ENCODE results near the gene CD274. TPM values are rescaled to one million over a fixed set of nuclear protein-coding genes. Genes with fewer than 3 reads are reported as not detected.

The CD274 gene
- total and polyA plus RNA-seq, 2 experiments from 2014 or later, result not detected

- TF ChIP-seq REST (IDR thresholded peaks at IDR 0.05; ENCODE audit: unreplicated experiment), result no peak
- no peak for TF ChIP-seq EZH2 (IDR thresholded peaks at IDR 0.05; ENCODE audit: low read depth, unreplicated experiment)
These were observed 18.5 kb downstream of the CD274 start (continued) for GRCh38 chr9:5468850-5469249.

- TF ChIP-seq EZH2phosphoT487 (IDR thresholded peaks at IDR 0.05; ENCODE audit: unreplicated experiment) (no peak), CTCF (conservative IDR thresholded peaks at IDR 0.05; ENCODE audit: low read depth in 2 of 2) (0 out of 4 replicates have a peak, but pooled peaks of 1 of the 2 experiments have one; percentile 5)
- Histone ChIP-seq H3K79me2 (replicated peaks; ENCODE audit: insufficient read depth) (no peaks in the 10 kb centered on the region), H3K27me3 (ENCODE audit: insufficient read depth) (no peaks in the 10 kb centered on the region), H3K4me1 (ENCODE audit: insufficient read depth) (no peaks in the 10 kb centered on the region), H3K36me3 (ENCODE audit: insufficient read depth) (no peaks in the 10 kb centered on the region), H3K4me3 (no peak overlapping the region), H2AFZ (no peak overlapping the region), H3K27ac (ENCODE audit: low read depth) (no peak overlapping the region), H4K20me1 (replicated peaks; ENCODE audit: insufficient read depth) (no peaks in the 10 kb centered on the region), H3F3A (replicated peaks; ENCODE audit: low read depth) (no peaks in the 10 kb centered on the region), H3K9me2 (ENCODE audit: insufficient read depth) (no peaks in the 10 kb centered on the region), H3K4me2 (no peak overlapping the region)
- Mint-ChIP-seq H3K36me3 (ENCODE audit: low read depth) (no peaks in the 10 kb centered on the region; the same call in 2 of the 3 replicates), H3K9me3 (no peaks in the 10 kb centered on the region; the same call in 2 of the 3 replicates), H3K27me3 (ENCODE audit: insufficient read depth, low read depth, poor library complexity) (no peaks in the 10 kb centered on the region), H3K4me3 (no peak overlapping the region), H3K4me1 (no peaks in the 10 kb centered on the region; the same call in 2 of the 3 replicates), H3K27ac (no peak overlapping the region)
- DNase-seq (ENCODE audit: low spot score) (no peak), ATAC-seq (no peak)
These were observed 19.8 kb downstream of the CD274 start for GRCh38 chr9:5470122-5470521.

- Mint-ChIP-seq H3K4me3 (no peak overlapping the region), H3K36me3 (ENCODE audit: low read depth) (no peaks in the 10 kb centered on the region; the same call in 2 of the 3 replicates), H3K27me3 (ENCODE audit: insufficient read depth, low read depth, poor library complexity) (peaks cover 2% of the 10 kb centered on the region), H3K4me1 (no peaks in the 10 kb centered on the region; the same call in 2 of the 3 replicates), H3K9me3 (no peaks in the 10 kb centered on the region; the same call in 2 of the 3 replicates), H3K27ac (no peak overlapping the region)
- no peak for DNase-seq (ENCODE audit: low spot score)
- Histone ChIP-seq H3K27me3 (ENCODE audit: insufficient read depth) (no peaks in the 10 kb centered on the region), H3K27ac (ENCODE audit: low read depth) (no peak overlapping the region), H3K79me2 (replicated peaks; ENCODE audit: insufficient read depth) (no peaks in the 10 kb centered on the region), H4K20me1 (replicated peaks; ENCODE audit: insufficient read depth) (no peaks in the 10 kb centered on the region), H3F3A (replicated peaks; ENCODE audit: low read depth) (no peaks in the 10 kb centered on the region), H3K4me3 (no peak overlapping the region), H2AFZ (no peak overlapping the region), H3K36me3 (ENCODE audit: insufficient read depth) (no peaks in the 10 kb centered on the region), H3K4me1 (ENCODE audit: insufficient read depth) (no peaks in the 10 kb centered on the region), H3K4me2 (no peak overlapping the region), H3K9me2 (ENCODE audit: insufficient read depth) (no peaks in the 10 kb centered on the region)
- no peak for ATAC-seq
- TF ChIP-seq REST (IDR thresholded peaks at IDR 0.05; ENCODE audit: unreplicated experiment) (no peak), CTCF (conservative IDR thresholded peaks at IDR 0.05; ENCODE audit: low read depth in 2 of 2) (no peak), ZNF114 (CRISPR knock-in tag; IDR thresholded peaks at IDR 0.05) (no peak), NANOG (IDR thresholded peaks at IDR 0.05; ENCODE audit: borderline replicate concordance) (no peak), STAT1 (IDR thresholded peaks at IDR 0.05; ENCODE audit: unreplicated experiment) (no peak), JUNB (IDR thresholded peaks at IDR 0.05; ENCODE audit: unreplicated experiment) (no peak), ETS1 (IDR thresholded peaks at IDR 0.05) (no peak), CREB1 (CRISPR knock-in tag; IDR thresholded peaks at IDR 0.05; ENCODE audit: low read depth) (no peak)
These were observed 20.5 kb downstream of the CD274 start for GRCh38 chr9:5470816-5471215.
